A549 treated with DMSO at 1 μM for 4 hours (cell line): ENCODE measurements around the gene TLR8. TPM values are rescaled to one million over a fixed set of nuclear protein-coding genes. Genes with fewer than 3 reads are reported as not detected.

ENCODE experiments used
- total RNA-seq: library from RNA; stranded (reverse); fragments of 200-300 nt; extraction: Qiagen RNA extraction; gene quantifications from 5 replicates; pipeline ENCODE4 v1.2.3, GENCODE V29; 2022; ENCODE audit warnings: low read depth

TLR8 gene
- total RNA-seq = not detected in 5 replicates

GRCh38 chrX:12906046-12906761 is at the start of gene TLR8:
Gene TLR8, plus strand, starts transcription at chrX:12906620. Its CDS starts 87 bp downstream, at chrX:12906707.

GRCh38 chrX:12866451-12867377 is 39.7 kb upstream of the TLR8 start, which contains the start of gene TLR7:
Gene TLR7, plus strand, starts transcription at chrX:12867072. Its CDS starts 507 bp downstream, at chrX:12867579.

Other genes with a start within 250 kb of the TLR8 start
- 33.7 to 49.2 TPM (median 45.7 TPM) in 5 replicates for gene PRPS2, start 115.2 kb upstream of the TLR8 start, total RNA-seq
- 0.04 TPM in 1 of 5 replicates, not detected in the others for gene TLR7, start 39.5 kb upstream of the TLR8 start, total RNA-seq
- 5,391 to 8,587 TPM (median 5,959 TPM) in 5 replicates for gene TMSB4X, start 68.5 kb downstream of the TLR8 start, total RNA-seq
- 0.02 TPM in 1 of 5 replicates, not detected in the others for gene FAM9C, start 138.0 kb downstream of the TLR8 start, total RNA-seq